H1 (cell line): ENCODE results near the gene EGFR. TPM values are rescaled to one million over a fixed set of nuclear protein-coding genes. Genes with fewer than 3 reads are reported as not detected.

Experiments used
- CTCF ChIA-PET: fragments of 300-600 bp; sonication (Branson Sonifier 250); formaldehyde crosslinking; loops from one replicate; lab custom pipeline; 2021; ENCODE audit not compliant: partially characterized antibody; lab: Charles Lee
- POLR2A ChIA-PET: fragments of 300-600 bp; sonication (Branson Sonifier 250); formaldehyde crosslinking; loops from one replicate; lab custom pipeline; 2021; ENCODE audit warnings: inconsistent platforms; ENCODE audit not compliant: partially characterized antibody; lab: Charles Lee
- DNase-seq, 2 experiments: peaks; one replicate each; pipeline versions ENCODE4 v3.0.0 to v3.0.0-alpha.2; 2010 to 2022; ENCODE audit warnings: low spot score in 2 of 2, low read depth in 1 of 2, mixed read lengths in 1 of 2
- FAIRE-seq: peaks from 2 replicates; lab custom pipeline; 2011; peaks lifted over from hg19 to GRCh38; lab: Jason Lieb, UNC
- H2AFZ ChIP-seq: 2 replicates; pipeline ENCODE4 v1.8.1; 2012; ENCODE audit warnings: low read length, inconsistent platforms
- H2AK5ac ChIP-seq: 2 replicates; pipeline ENCODE4 v1.6.1; 2013; ENCODE audit warnings: low read depth, low read length
- H2BK120ac ChIP-seq: replicated peaks from 2 replicates; pipeline ENCODE3; 2013; ENCODE audit warnings: low read depth, low read length, inconsistent platforms
- H2BK12ac ChIP-seq: 2 replicates; pipeline ENCODE4 v1.6.1; 2013; ENCODE audit warnings: low read depth, low read length
- H2BK15ac ChIP-seq: 2 replicates; pipeline ENCODE4 v1.6.1; 2013; ENCODE audit warnings: low read length
- H2BK20ac ChIP-seq: 2 replicates; pipeline ENCODE4 v1.6.1; 2013; ENCODE audit warnings: low read length
- H2BK5ac ChIP-seq: 2 replicates; pipeline ENCODE4 v1.6.1; 2013; ENCODE audit warnings: low read depth, low read length
- H3K14ac ChIP-seq: 2 replicates; pipeline ENCODE4 v1.6.1; 2013; ENCODE audit warnings: inconsistent platforms; ENCODE audit not compliant: insufficient read length
- H3K18ac ChIP-seq: 2 replicates; pipeline ENCODE4 v1.6.1; 2013; ENCODE audit warnings: low read length; ENCODE audit errors: extremely low read depth
- H3K23ac ChIP-seq: 2 replicates; pipeline ENCODE4 v1.6.1; 2013; ENCODE audit warnings: inconsistent platforms; ENCODE audit not compliant: insufficient read length
- H3K23me2 ChIP-seq: 2 replicates; pipeline ENCODE4 v1.6.1; 2013; ENCODE audit warnings: low read depth, low read length
- H3K27ac ChIP-seq: 2 replicates; pipeline ENCODE4 v1.6.1; 2011; ENCODE audit warnings: low read depth, low read length, inconsistent platforms
- H3K27me3 ChIP-seq, 4 experiments: replicated peaks in 1 of 4; 1 replicate in 1 of 4; 2 replicates in 3 of 4; pipeline versions ENCODE4 v1.6.1 to v1.8.1; 2011 to 2013; ENCODE audit warnings: low read length in 3 of 4, mild to moderate bottlenecking in 3 of 4, inconsistent platforms in 2 of 4, mixed read lengths in 2 of 4, moderate library complexity in 1 of 4; ENCODE audit not compliant: control insufficient read depth in 3 of 4, insufficient read depth in 3 of 4; ENCODE audit errors: extremely low read depth in 1 of 4
- H3K36me3 ChIP-seq, 4 experiments: 2 replicates each; pipeline versions ENCODE4 v1.6.1 to v1.8.1; 2011 to 2013; ENCODE audit warnings: mild to moderate bottlenecking in 4 of 4, low read length in 3 of 4, moderate library complexity in 2 of 4, control low read depth in 1 of 4, inconsistent platforms in 1 of 4; ENCODE audit not compliant: insufficient read depth in 4 of 4, control insufficient read depth in 2 of 4
- H3K4ac ChIP-seq: replicated peaks from 2 replicates; pipeline ENCODE3; 2013; ENCODE audit warnings: low read length, low read depth, mixed read lengths, inconsistent platforms; ENCODE audit not compliant: insufficient read length
- H3K4me1 ChIP-seq, 4 experiments: replicated peaks in 1 of 4; 1 replicate in 1 of 4; 2 replicates in 3 of 4; pipeline versions ENCODE4 v1.6.1 to v1.8.1; 2011 to 2013; ENCODE audit warnings: low read length in 3 of 4, inconsistent platforms in 2 of 4, mixed read lengths in 1 of 4; ENCODE audit not compliant: insufficient read depth in 4 of 4, control insufficient read depth in 3 of 4
- H3K4me2 ChIP-seq, 2 experiments: 2 replicates each; pipeline versions ENCODE4 v1.6.1 to v1.8.1; 2011 to 2013; ENCODE audit warnings: low read depth in 2 of 2, low read length in 2 of 2, control low read depth in 1 of 2, inconsistent platforms in 1 of 2, mild to moderate bottlenecking in 1 of 2; ENCODE audit not compliant: insufficient read depth in 1 of 2
- H3K4me3 ChIP-seq, 4 experiments: fragments of 200-600, 300-600 bp in 1 of 4; sonication (generic), shearing (Covaris generic), sonication (Bioruptor Twin) in 1 of 4; 2 replicates each; pipeline versions ENCODE4 v1.5.1 to v1.8.1; 2011 to 2016; ENCODE audit warnings: low read length in 4 of 4, low read depth in 3 of 4, control low read depth in 2 of 4, inconsistent platforms in 2 of 4, mild to moderate bottlenecking in 2 of 4, mixed read lengths in 1 of 4, moderate library complexity in 1 of 4; ENCODE audit not compliant: insufficient read depth in 2 of 4; ENCODE audit errors: extremely low read depth in 1 of 4
- H3K56ac ChIP-seq: replicated peaks from 2 replicates; pipeline ENCODE3; 2013; ENCODE audit warnings: low read depth, mild to moderate bottlenecking, mixed read lengths, low read length, inconsistent platforms; ENCODE audit not compliant: insufficient read length
- H3K79me1 ChIP-seq: 2 replicates; pipeline ENCODE4 v1.6.1; 2013; ENCODE audit warnings: low read depth, low read length, control low read depth
- H3K79me2 ChIP-seq, 2 experiments: 2 replicates each; pipeline versions ENCODE4 v1.6.1 to v1.8.1; 2012 to 2013; ENCODE audit warnings: low read length in 2 of 2, mild to moderate bottlenecking in 2 of 2, inconsistent platforms in 1 of 2; ENCODE audit not compliant: insufficient read depth in 2 of 2, control insufficient read depth in 1 of 2
- H3K9ac ChIP-seq, 4 experiments: replicated peaks in 1 of 4; 1 replicate in 1 of 4; 2 replicates in 3 of 4; pipeline versions ENCODE4 v1.6.1 to v1.8.1; 2011 to 2013; ENCODE audit warnings: low read depth in 3 of 4, low read length in 3 of 4, control low read depth in 2 of 4, mild to moderate bottlenecking in 2 of 4, moderate library complexity in 2 of 4, inconsistent platforms in 1 of 4; ENCODE audit errors: extremely low read depth in 1 of 4
- H3K9me3 ChIP-seq, 2 experiments: 2 replicates each; pipeline versions ENCODE4 v1.6.1 to v1.8.1; 2012 to 2013; ENCODE audit warnings: mild to moderate bottlenecking in 2 of 2, moderate library complexity in 2 of 2, control low read depth in 1 of 2, inconsistent platforms in 1 of 2, low read depth in 1 of 2, low read length in 1 of 2, mixed read lengths in 1 of 2; ENCODE audit not compliant: insufficient read depth in 2 of 2
- H4K20me1 ChIP-seq, 2 experiments: replicated peaks in 1 of 2; 2 replicates each; pipeline versions ENCODE3 to v1.8.1; 2011 to 2013; ENCODE audit warnings: inconsistent platforms in 2 of 2, low read length in 2 of 2, mild to moderate bottlenecking in 1 of 2; ENCODE audit not compliant: insufficient read depth in 2 of 2, control insufficient read depth in 1 of 2
- H4K5ac ChIP-seq: 2 replicates; pipeline ENCODE4 v1.6.1; 2013; ENCODE audit warnings: low read length, low read depth, mixed read lengths, inconsistent platforms; ENCODE audit not compliant: insufficient read length
- H4K8ac ChIP-seq: 2 replicates; pipeline ENCODE4 v1.8.0; 2013; ENCODE audit warnings: mild to moderate bottlenecking, moderate library complexity, low read length, inconsistent platforms; ENCODE audit not compliant: insufficient read depth; ENCODE audit errors: extremely low read depth
- H4K91ac ChIP-seq: replicated peaks from 2 replicates; pipeline ENCODE3; 2013; ENCODE audit warnings: low read length, mixed read lengths, inconsistent platforms; ENCODE audit not compliant: insufficient read length
- CHD1 ChIP-seq: IDR thresholded peaks from 2 replicates; pipeline ENCODE4 v1.6.1; 2012; ENCODE audit warnings: low read depth, low read length, improper control_type of control experiment
- SIX5 ChIP-seq: IDR thresholded peaks from 2 replicates; pipeline ENCODE4 v1.6.1; 2011; ENCODE audit warnings: mild to moderate bottlenecking, low read depth, low read length
- TAF7 ChIP-seq: optimal IDR thresholded peaks from 2 replicates; pipeline ENCODE3; 2011; ENCODE audit warnings: low read depth, mild to moderate bottlenecking, inconsistent platforms, low read length, moderate library complexity, borderline replicate concordance
- WGBS, 2 experiments: shearing (Covaris generic) in 1 of 2; methylation state at CpG; one replicate each; pipeline versions ENCODE4 v1.1.6 to v1.1.7; 2013 to 2015; ENCODE audit warnings: low lambda C conversion rate in 2 of 2, mixed read lengths in 2 of 2, inconsistent platforms in 1 of 2, low coverage in 1 of 2, missing lambda C conversion rate in 1 of 2; ENCODE audit not compliant: insufficient replicate concordance in 2 of 2, insufficient coverage in 1 of 2, insufficient read length in 1 of 2; ENCODE audit errors: extremely low coverage in 1 of 2, missing lambda C conversion rate in 1 of 2; 5-methylcytosine and 5-hydroxymethylcytosine counted together
- polyA plus RNA-seq, 7 experiments: library from polyadenylated mRNA; depleted of rRNA in 3 of 7; stranded (reverse) in 5 of 7; unstranded in 2 of 7; fragments of >200 nt in 5 of 7; fragments of 200-250 nt in 2 of 7; gene quantifications; 1 replicate in 5 of 7; 2 replicates in 1 of 7; 4 replicates in 1 of 7; pipeline versions ENCODE4 v1.2.1 to v1.2.3, GENCODE V29; 2011 to 2013; ENCODE audit warnings: missing spikeins in 2 of 7, mixed read lengths in 2 of 7
- total RNA-seq: library from RNA; stranded (reverse); fragmentation: NEBNext Ultra II Directional; extraction: Animal tissue kit (Norgen Biotek cat#: 25700); gene quantifications from 2 replicates; pipeline ENCODE4 v1.2.1, GENCODE V29; 2021
- TF ChIP-seq, protein P1 (sequence below): IDR thresholded peaks from 2 replicates; pipeline ENCODE4 v1.6.1; 2012; ENCODE audit warnings: low read length, inconsistent platforms

Gene EGFR
- total and polyA plus RNA-seq, 2 of the 8 experiments (the other 6 are each of a cell fraction or from before 2014, with no cell fraction given): 1.9 to 5.8 TPM

DNA sequence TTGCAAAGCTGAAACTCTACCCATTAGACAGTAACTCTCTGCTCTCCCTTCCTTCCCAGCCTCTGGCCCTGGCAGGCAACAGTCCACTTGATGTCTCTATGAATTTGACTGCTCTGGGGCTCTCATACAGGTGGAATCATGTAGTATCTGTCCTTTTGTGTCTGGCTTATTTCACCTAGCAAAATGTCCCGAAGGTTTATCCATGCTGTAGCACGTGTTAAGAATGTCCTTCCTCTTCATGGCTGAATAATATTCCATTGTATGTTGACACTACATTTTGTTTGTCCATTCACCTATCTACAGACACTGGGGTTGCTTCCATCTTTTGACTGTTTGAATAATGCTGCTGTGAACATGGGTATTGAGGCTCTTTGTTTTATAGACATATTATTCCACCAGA is 128.9 kb downstream of the EGFR start:
- no peak overlapping the region for H2BK120ac ChIP-seq
- no peak overlapping the region for H3K4me3 ChIP-seq
- no peak overlapping the region for H4K5ac ChIP-seq
- no peak overlapping the region for H2BK15ac ChIP-seq
- H3K4me1 ChIP-seq: no peaks in the 10 kb centered on the region
- no peak overlapping the region for H3K23ac ChIP-seq
- H2BK20ac ChIP-seq: no peak overlapping the region
- H3K18ac ChIP-seq: no peak overlapping the region
- H3K23me2 ChIP-seq: no peaks in the 10 kb centered on the region
- no peaks in the 10 kb centered on the region for H3K36me3 ChIP-seq
- H2BK5ac ChIP-seq: no peak overlapping the region
- no peaks in the 10 kb centered on the region for H3K79me2 ChIP-seq
- H3K9me3 ChIP-seq: no peaks in the 10 kb centered on the region
- FAIRE-seq (no peak), DNase-seq (no peak)
- H3K56ac ChIP-seq: no peak overlapping the region
- no peak overlapping the region for H2AK5ac ChIP-seq
- no peaks in the 10 kb centered on the region for H3K79me1 ChIP-seq
- H2AFZ ChIP-seq: no peak overlapping the region
- ChIA-PET POLR2A (no interaction called here), CTCF (interaction anchor here (1.2 to 4.0 kb wide), 2 partner anchors 26 to 106 kb away, joined by 4 to 31 read pairs; no protein-coding TSS in a partner anchor)
- WGBS, 2 experiments: 91% methylated on average over 2 of the region's 2 CpGs; no CpG with 5 or more reads in 1 of the 2 experiments
- no peak overlapping the region for H3K9ac ChIP-seq
- H4K8ac ChIP-seq: no peak overlapping the region
- no peak overlapping the region for H4K91ac ChIP-seq
- no peak overlapping the region for H3K27ac ChIP-seq
- no peak overlapping the region for H3K4ac ChIP-seq
- H3K27me3 ChIP-seq: no peaks in the 10 kb centered on the region
- H3K4me2 ChIP-seq: no peak overlapping the region
- no peak overlapping the region for H3K14ac ChIP-seq
- no peaks in the 10 kb centered on the region for H4K20me1 ChIP-seq
- H2BK12ac ChIP-seq: no peak overlapping the region
- TF ChIP-seq SIX5: no peak
- TF ChIP-seq, protein P1, sequence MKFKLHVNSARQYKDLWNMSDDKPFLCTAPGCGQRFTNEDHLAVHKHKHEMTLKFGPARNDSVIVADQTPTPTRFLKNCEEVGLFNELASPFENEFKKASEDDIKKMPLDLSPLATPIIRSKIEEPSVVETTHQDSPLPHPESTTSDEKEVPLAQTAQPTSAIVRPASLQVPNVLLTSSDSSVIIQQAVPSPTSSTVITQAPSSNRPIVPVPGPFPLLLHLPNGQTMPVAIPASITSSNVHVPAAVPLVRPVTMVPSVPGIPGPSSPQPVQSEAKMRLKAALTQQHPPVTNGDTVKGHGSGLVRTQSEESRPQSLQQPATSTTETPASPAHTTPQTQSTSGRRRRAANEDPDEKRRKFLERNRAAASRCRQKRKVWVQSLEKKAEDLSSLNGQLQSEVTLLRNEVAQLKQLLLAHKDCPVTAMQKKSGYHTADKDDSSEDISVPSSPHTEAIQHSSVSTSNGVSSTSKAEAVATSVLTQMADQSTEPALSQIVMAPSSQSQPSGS: no peak
- no peak for TF ChIP-seq CHD1
- no peak for TF ChIP-seq TAF7
